ENCODE measurements around the gene SAAL1.

DNA sequence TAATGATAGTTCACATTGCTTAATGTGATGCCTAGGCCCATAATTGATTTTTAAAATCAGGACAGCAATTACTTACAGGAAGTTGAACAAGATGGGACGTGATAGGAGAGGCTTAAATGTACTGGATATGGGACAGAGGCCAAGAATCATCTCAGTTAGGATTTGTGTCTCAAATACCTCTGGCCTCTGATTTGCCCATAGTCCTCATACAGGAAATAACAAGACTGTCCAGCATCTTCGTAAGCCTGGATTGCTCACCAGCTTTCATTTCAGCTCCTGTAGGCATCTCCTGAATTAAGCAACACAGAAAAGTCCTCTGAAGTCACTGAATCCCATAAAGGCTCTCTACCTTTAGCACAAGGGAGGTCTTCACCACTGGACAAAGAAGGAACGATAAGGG is 26.5 kb upstream of the SAAL1 start, which contains the start of gene MRGPRX3:
- TF ChIP-seq CTCF (IDR thresholded peaks at IDR 0.05; ENCODE audit: poor library complexity) = no peak
- TF ChIP-seq EZH2phosphoT487 (IDR thresholded peaks at IDR 0.05; ENCODE audit: low read depth, severe bottlenecking, unreplicated experiment) = no peak
